ENCODE data around the gene ZC2HC1B.
A peak's percentile ranks its signal among the peaks of the same experiment; 100 is the strongest.
"Not testable (repeated sequence)": the region's sequence is repeated elsewhere in the genome, so short reads cannot be mapped to it uniquely, and the experiment has no call there.

The ZC2HC1B gene

GRCh38 chr6:143842902-143843676 lies 21.2 kb upstream of the ZC2HC1B start, which contains the start of gene LTV1:
Gene LTV1 (plus strand): TSS chr6:143843338. CDS start chr6:143843478, 140 bp downstream.
- peaks cover 13% of the 10 kb centered on the region for H3K9me3 Mint-ChIP-seq
- peaks cover 30% of the 10 kb centered on the region for H3K4me1 Mint-ChIP-seq
- TF ChIP-seq CTCF (IDR thresholded peaks at IDR 0.05) = no peak
- H3K4me3 Mint-ChIP-seq = peak within 1 kb of the TSS; percentile 97
- peak within 1 kb of the TSS; percentile 99 for H3K27ac Mint-ChIP-seq
- DNase-seq = peak; percentile 93
- peaks cover 3% of the 10 kb centered on the region for H3K27me3 Mint-ChIP-seq (ENCODE audit: low read depth, poor library complexity)
- H3K36me3 Mint-ChIP-seq (ENCODE audit: low read depth) = peaks cover 42% of the 10 kb centered on the region

- H3K27me3 Mint-ChIP-seq (ENCODE audit: low read depth, poor library complexity) = peaks cover 3% of the 10 kb centered on the region
- peak overlapping the region; percentile 97 for H3K4me3 Mint-ChIP-seq
- H3K27ac Mint-ChIP-seq = peak overlapping the region; percentile 99
- H3K36me3 Mint-ChIP-seq (ENCODE audit: low read depth) = peaks cover 47% of the 10 kb centered on the region
- no peak for DNase-seq
- peaks cover 30% of the 10 kb centered on the region for H3K4me1 Mint-ChIP-seq
- no peak for TF ChIP-seq CTCF (IDR thresholded peaks at IDR 0.05)
- peaks cover 13% of the 10 kb centered on the region for H3K9me3 Mint-ChIP-seq
Measured at GRCh38 chr6:143843677-143843999, 20.6 kb upstream of the ZC2HC1B start.

GRCh38 chr6:143844006-143844405 lies 20.3 kb upstream of the ZC2HC1B start:
- peak overlapping the region; percentile 97 for H3K4me3 Mint-ChIP-seq
- no peak for TF ChIP-seq CTCF (IDR thresholded peaks at IDR 0.05)
- H3K4me1 Mint-ChIP-seq = peaks cover 30% of the 10 kb centered on the region
- H3K36me3 Mint-ChIP-seq (ENCODE audit: low read depth) = peaks cover 51% of the 10 kb centered on the region
- H3K27ac Mint-ChIP-seq = peak overlapping the region; percentile 99
- no peak for DNase-seq
- H3K9me3 Mint-ChIP-seq = peaks cover 13% of the 10 kb centered on the region
- peaks cover 3% of the 10 kb centered on the region for H3K27me3 Mint-ChIP-seq (ENCODE audit: low read depth, poor library complexity)

GRCh38 chr6:143845033-143845432 lies 19.2 kb upstream of the ZC2HC1B start:
- H3K9me3 Mint-ChIP-seq = peaks cover 13% of the 10 kb centered on the region
- no peak for DNase-seq
- no peak overlapping the region for H3K27ac Mint-ChIP-seq
- peaks cover 30% of the 10 kb centered on the region for H3K4me1 Mint-ChIP-seq
- H3K36me3 Mint-ChIP-seq (ENCODE audit: low read depth) = peaks cover 61% of the 10 kb centered on the region
- TF ChIP-seq CTCF (IDR thresholded peaks at IDR 0.05) = no peak
- peaks cover 3% of the 10 kb centered on the region for H3K27me3 Mint-ChIP-seq (ENCODE audit: low read depth, poor library complexity)
- H3K4me3 Mint-ChIP-seq = peak overlapping the region; percentile 15

- DNase-seq; H3K27ac Mint-ChIP-seq; H3K4me1 Mint-ChIP-seq; H3K4me3 Mint-ChIP-seq; H3K27me3 Mint-ChIP-seq (ENCODE audit: low read depth, poor library complexity): not testable (repeated sequence)
- Mint-ChIP-seq H3K36me3 (ENCODE audit: low read depth) (peaks cover 96% of the 10 kb centered on the region), H3K9me3 (peaks cover 61% of the 10 kb centered on the region)
Measured at GRCh38 chr6:143851706-143852105, 12.6 kb upstream of the ZC2HC1B start.

GRCh38 chr6:143855057-143855456 lies 9.2 kb upstream of the ZC2HC1B start:
- H3K4me1 Mint-ChIP-seq; H3K4me3 Mint-ChIP-seq; H3K27me3 Mint-ChIP-seq (ENCODE audit: low read depth, poor library complexity); H3K27ac Mint-ChIP-seq; DNase-seq: not testable (repeated sequence)
- Mint-ChIP-seq H3K36me3 (ENCODE audit: low read depth) (peaks cover 97% of the 10 kb centered on the region), H3K9me3 (peaks cover 61% of the 10 kb centered on the region)

GRCh38 chr6:143856762-143857161 lies 7.5 kb upstream of the ZC2HC1B start:
- not testable (repeated sequence) for H3K27me3 Mint-ChIP-seq (ENCODE audit: low read depth, poor library complexity); H3K27ac Mint-ChIP-seq; H3K4me3 Mint-ChIP-seq; DNase-seq; H3K4me1 Mint-ChIP-seq
- Mint-ChIP-seq H3K9me3 (peaks cover 49% of the 10 kb centered on the region), H3K36me3 (ENCODE audit: low read depth) (peaks cover 92% of the 10 kb centered on the region)

Data from nephron progenitor cell (in vitro differentiated cells).